A673 (cell line): ENCODE measurements around the gene COL2A1. TPM values are rescaled to one million over a fixed set of nuclear protein-coding genes. Genes with fewer than 3 reads are reported as not detected.

ENCODE experiments used
- BruUV-seq: library from RNA; stranded (reverse); fragments of 400-500 nt; replicated peaks from 2 replicates; lab custom pipeline; 2021; lab: Mats Ljungman, UMichigan
- CTCF ChIA-PET: fragments of 300-600 bp; sonication (Branson Sonifier 250); formaldehyde crosslinking; loops from one replicate; lab custom pipeline; 2022; ENCODE audit warnings: antibody characterized with exemption; lab: Charles Lee
- POLR2A ChIA-PET: fragments of 300-600 bp; sonication (Branson Sonifier 250); formaldehyde crosslinking; loops from one replicate; lab custom pipeline; 2022; ENCODE audit warnings: antibody characterized with exemption; ENCODE audit not compliant: low non-redundant PET; lab: Charles Lee
- DNase-seq: peaks from one replicate; pipeline ENCODE4 v3.0.0-alpha.2; 2015; ENCODE audit warnings: low spot score
- H3K27ac ChIP-seq: fragments of 200-600 bp; sonication (generic); 2 replicates; pipeline ENCODE4 v1.5.1; 2016; ENCODE audit warnings: mixed run types, low read depth, mild to moderate bottlenecking, mixed read lengths, antibody characterized with exemption, low read length; ENCODE audit not compliant: poor library complexity, severe bottlenecking
- H3K27me3 ChIP-seq: fragments of 200-600 bp; sonication (generic); replicated peaks from 2 replicates; pipeline ENCODE4 v1.6.1; 2017; ENCODE audit warnings: mixed run types, low read depth, mild to moderate bottlenecking, mixed read lengths, antibody characterized with exemption, low read length; ENCODE audit not compliant: insufficient read depth, poor library complexity
- H3K36me3 ChIP-seq: fragments of 200-600 bp; sonication (generic); 2 replicates; pipeline ENCODE4 v1.6.1; 2016; ENCODE audit warnings: mixed run types, mild to moderate bottlenecking, mixed read lengths, antibody characterized with exemption, low read length; ENCODE audit not compliant: insufficient read depth, poor library complexity, severe bottlenecking
- H3K4me1 ChIP-seq: fragments of 200-600 bp; sonication (generic); 2 replicates; pipeline ENCODE4 v1.6.1; 2017; ENCODE audit warnings: mixed run types, mild to moderate bottlenecking, mixed read lengths, antibody characterized with exemption, low read length; ENCODE audit not compliant: insufficient read depth, poor library complexity, severe bottlenecking
- H3K4me3 ChIP-seq: fragments of 200-600 bp; sonication (generic); 2 replicates; pipeline ENCODE4 v1.5.1; 2016; ENCODE audit warnings: low read depth, mixed run types, mild to moderate bottlenecking, mixed read lengths, low read length; ENCODE audit not compliant: poor library complexity, severe bottlenecking
- H3K9me3 ChIP-seq: fragments of 200-600 bp; sonication (generic); 2 replicates; pipeline ENCODE4 v1.6.1; 2016; ENCODE audit warnings: mixed run types, low read depth, mild to moderate bottlenecking, mixed read lengths, antibody characterized with exemption, low read length; ENCODE audit not compliant: poor library complexity, severe bottlenecking
- EZH2 ChIP-seq: fragments of 200-600 bp; sonication (generic); IDR thresholded peaks from 2 replicates; pipeline ENCODE4 v1.6.1; 2017; ENCODE audit warnings: borderline replicate concordance, low read depth, mild to moderate bottlenecking, mixed read lengths, antibody characterized with exemption, low read length; ENCODE audit not compliant: poor library complexity, severe bottlenecking
- intact Hi-C: fragments of 100-400 bp; cut with micrococcal nuclease; formaldehyde crosslinking; loops from one replicate; pipeline ENCODE4 v1.10.0; 2022; ENCODE audit not compliant: unreplicated experiment
- total RNA-seq: library from RNA; stranded (reverse); gene quantifications from 2 replicates; pipeline ENCODE4 v1.2.3, GENCODE V29; 2021
- TF ChIP-seq, protein P1 (sequence below): fragments of 300-800, 200-600 bp; sonication (generic); conservative IDR thresholded peaks from 2 replicates; pipeline ENCODE4 v1.5.1; 2017; ENCODE audit warnings: low read depth, mild to moderate bottlenecking, antibody characterized with exemption, low read length, moderate library complexity, mixed read lengths

Gene COL2A1
- total RNA-seq, 1 experiment from 2014 or later, result 1.3 TPM

DNA sequence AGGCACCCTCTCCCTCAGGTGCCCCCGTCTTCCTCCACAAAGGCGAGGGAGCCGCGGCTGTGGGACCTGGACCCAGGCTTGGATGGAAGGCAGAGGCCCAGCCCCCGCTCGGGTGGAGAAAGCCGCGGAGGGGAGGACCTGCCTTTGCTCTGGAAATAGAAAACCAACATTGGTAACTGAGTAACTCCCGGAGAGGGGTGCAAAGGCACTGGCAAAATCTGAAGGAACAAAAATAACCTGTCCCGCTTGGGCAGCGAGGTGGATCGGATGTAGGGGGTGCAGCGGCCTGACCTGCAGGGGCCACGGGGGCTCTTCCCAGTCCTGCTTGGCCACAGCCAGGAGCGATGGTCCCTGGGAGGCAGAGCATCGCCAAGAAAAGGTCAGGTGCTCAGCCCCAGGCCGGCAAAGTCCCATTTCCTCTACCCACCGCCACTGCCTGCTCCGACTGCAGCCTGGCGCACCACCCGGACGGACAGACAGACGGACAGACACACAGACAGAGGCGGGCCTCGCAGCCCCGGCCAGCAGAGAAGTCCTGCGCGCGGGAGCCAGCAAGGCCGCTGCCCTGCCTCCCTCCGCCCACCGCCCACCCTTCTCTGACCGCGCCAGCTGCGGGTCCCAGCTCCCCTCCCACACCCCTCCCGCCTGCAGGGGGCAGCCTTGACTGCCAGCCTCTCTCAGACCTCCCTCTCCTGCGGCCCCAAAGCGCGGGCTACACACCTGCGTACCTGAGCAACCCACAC is 62.2 kb downstream of the COL2A1 start:
- TF ChIP-seq, protein P1, sequence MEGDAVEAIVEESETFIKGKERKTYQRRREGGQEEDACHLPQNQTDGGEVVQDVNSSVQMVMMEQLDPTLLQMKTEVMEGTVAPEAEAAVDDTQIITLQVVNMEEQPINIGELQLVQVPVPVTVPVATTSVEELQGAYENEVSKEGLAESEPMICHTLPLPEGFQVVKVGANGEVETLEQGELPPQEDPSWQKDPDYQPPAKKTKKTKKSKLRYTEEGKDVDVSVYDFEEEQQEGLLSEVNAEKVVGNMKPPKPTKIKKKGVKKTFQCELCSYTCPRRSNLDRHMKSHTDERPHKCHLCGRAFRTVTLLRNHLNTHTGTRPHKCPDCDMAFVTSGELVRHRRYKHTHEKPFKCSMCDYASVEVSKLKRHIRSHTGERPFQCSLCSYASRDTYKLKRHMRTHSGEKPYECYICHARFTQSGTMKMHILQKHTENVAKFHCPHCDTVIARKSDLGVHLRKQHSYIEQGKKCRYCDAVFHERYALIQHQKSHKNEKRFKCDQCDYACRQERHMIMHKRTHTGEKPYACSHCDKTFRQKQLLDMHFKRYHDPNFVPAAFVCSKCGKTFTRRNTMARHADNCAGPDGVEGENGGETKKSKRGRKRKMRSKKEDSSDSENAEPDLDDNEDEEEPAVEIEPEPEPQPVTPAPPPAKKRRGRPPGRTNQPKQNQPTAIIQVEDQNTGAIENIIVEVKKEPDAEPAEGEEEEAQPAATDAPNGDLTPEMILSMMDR, result peak; percentile 63
- no peak for TF ChIP-seq EZH2
- H3K27ac ChIP-seq, result no peak overlapping the region
- intact Hi-C loops, result no loop called here
- no TSS peak for BruUV-seq
- ChIA-PET POLR2A (no interaction called here), CTCF (interaction anchor here (0.6 to 0.9 kb wide), 5 partner anchors 110 to 243 kb away, joined by 3 to 15 read pairs (median 3); partner anchors contain the start of genes ASB8 and CCDC184)
- H3K27me3 ChIP-seq, result no peaks in the 10 kb centered on the region
- no peaks in the 10 kb centered on the region for H3K36me3 ChIP-seq
- H3K4me3 ChIP-seq, result no peak overlapping the region
- no peaks in the 10 kb centered on the region for H3K9me3 ChIP-seq
- DNase-seq, result peak; percentile 41
- H3K4me1 ChIP-seq, result no peaks in the 10 kb centered on the region

- H3K4me3 ChIP-seq, result no peak overlapping the region
- ChIA-PET POLR2A (no interaction called here), CTCF (interaction anchor here (0.8 kb wide), 1 partner anchor 216 kb away, joined by 3 read pairs; the partner anchor contains the start of gene ASB8)
- H3K27ac ChIP-seq, result no peak overlapping the region
- intact Hi-C loops, result no loop called here
- DNase-seq, result no peak
- TF ChIP-seq EZH2, result no peak
- TF ChIP-seq, protein P1, result no peak
- BruUV-seq, result no TSS peak
- no peaks in the 10 kb centered on the region for H3K9me3 ChIP-seq
- H3K4me1 ChIP-seq, result no peaks in the 10 kb centered on the region
- no peaks in the 10 kb centered on the region for H3K36me3 ChIP-seq
- H3K27me3 ChIP-seq, result no peaks in the 10 kb centered on the region
Measured at GRCh38 chr12:47941475-47941780, 62.8 kb downstream of the COL2A1 start.

GRCh38 chr12:47940773-47941474 is 63.4 kb downstream of the COL2A1 start:
- no peaks in the 10 kb centered on the region for H3K9me3 ChIP-seq
- no peak overlapping the region for H3K4me3 ChIP-seq
- H3K4me1 ChIP-seq, result no peaks in the 10 kb centered on the region
- no peak for DNase-seq
- BruUV-seq, result no TSS peak
- H3K36me3 ChIP-seq, result no peaks in the 10 kb centered on the region
- intact Hi-C loops, result no loop called here
- TF ChIP-seq, protein P1, result no peak
- no peak for TF ChIP-seq EZH2
- POLR2A ChIA-PET, result no interaction called here
- CTCF ChIA-PET, result no interaction called here
- no peak overlapping the region for H3K27ac ChIP-seq
- no peaks in the 10 kb centered on the region for H3K27me3 ChIP-seq
